Activated naive CD8-positive, alpha-beta T cell treated with anti-CD3 and anti-CD28 coated beads, Interleukin-2, amount 50 U/mL, for 24 hours (primary cell): ENCODE measurements around the gene SERPINB8.
A peak's percentile ranks its signal among the peaks of the same experiment; 100 is the strongest.

Experiments used
- ATAC-seq: fragments of 150-1000 bp; cut with Tn5 transposase; one replicate; pipeline ENCODE4 v1.10.0; 2021
- DNase-seq: peaks from one replicate; pipeline ENCODE4 v3.0.0; 2021
- H3K27ac Mint-ChIP-seq: one replicate; pipeline ENCODE4 v1.8.0; 2021; ENCODE audit warnings: mild to moderate bottlenecking, mixed read lengths
- H3K27me3 Mint-ChIP-seq: one replicate; pipeline ENCODE4 v1.8.0; 2021; ENCODE audit warnings: mixed read lengths
- H3K36me3 Mint-ChIP-seq: one replicate; pipeline ENCODE4 v1.8.0; 2021; ENCODE audit warnings: low read depth, mixed read lengths
- H3K4me1 Mint-ChIP-seq: one replicate; pipeline ENCODE4 v1.8.0; 2021; ENCODE audit warnings: mixed read lengths
- H3K4me3 Mint-ChIP-seq: one replicate; pipeline ENCODE4 v1.8.0; 2021; ENCODE audit warnings: mild to moderate bottlenecking, moderate library complexity, mixed read lengths
- H3K9me3 Mint-ChIP-seq: one replicate; pipeline ENCODE4 v1.8.0; 2021; ENCODE audit warnings: mixed read lengths

SERPINB8 gene

DNA sequence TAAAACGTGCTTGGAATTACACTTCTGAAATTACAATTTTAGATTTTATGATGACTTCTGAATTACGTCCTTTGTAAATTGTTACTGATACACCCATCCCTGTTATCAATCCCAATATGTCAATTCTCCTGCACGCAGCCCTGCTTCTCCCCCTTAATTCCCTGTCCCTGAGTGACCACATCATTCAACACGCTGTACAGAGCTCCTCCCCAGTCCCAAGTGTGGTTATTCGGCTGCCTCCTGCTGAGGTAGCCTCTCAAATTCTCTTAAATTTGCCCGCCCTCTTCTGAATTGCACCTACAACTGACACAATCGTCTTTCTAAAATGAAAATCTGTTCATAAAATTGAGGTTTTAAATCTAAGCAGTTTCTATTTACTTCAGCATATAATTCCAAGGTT is 10.1 kb downstream of the SERPINB8 start:
- Mint-ChIP-seq H3K4me1 (peaks cover 13% of the 10 kb centered on the region), H3K36me3 (peaks cover 29% of the 10 kb centered on the region)

GRCh38 chr18:63980896-63981460 is 11.1 kb downstream of the SERPINB8 start:
- H3K27me3 Mint-ChIP-seq: no peaks in the 10 kb centered on the region
- H3K36me3 Mint-ChIP-seq: peaks cover 29% of the 10 kb centered on the region
- ATAC-seq (no peak), DNase-seq (no peak)
- peaks cover 10% of the 10 kb centered on the region for H3K4me1 Mint-ChIP-seq
- H3K27ac Mint-ChIP-seq: no peak overlapping the region
- no peaks in the 10 kb centered on the region for H3K9me3 Mint-ChIP-seq
- no peak overlapping the region for H3K4me3 Mint-ChIP-seq

More for the DNA sequence above, 10.1 kb downstream of the SERPINB8 start:
- no peak overlapping the region for H3K4me3 Mint-ChIP-seq
- no peaks in the 10 kb centered on the region for H3K27me3 Mint-ChIP-seq
- ATAC-seq (no peak), DNase-seq (no peak)
- H3K27ac Mint-ChIP-seq: no peak overlapping the region
- no peaks in the 10 kb centered on the region for H3K9me3 Mint-ChIP-seq

GRCh38 chr18:63981719-63982118 is 11.8 kb downstream of the SERPINB8 start:
- DNase-seq: no peak
- Mint-ChIP-seq H3K36me3 (peaks cover 34% of the 10 kb centered on the region), H3K4me1 (peaks cover 10% of the 10 kb centered on the region), H3K9me3 (no peaks in the 10 kb centered on the region), H3K27ac (no peak overlapping the region), H3K4me3 (no peak overlapping the region), H3K27me3 (no peaks in the 10 kb centered on the region)
- ATAC-seq: no peak

- no peaks in the 10 kb centered on the region for H3K27me3 Mint-ChIP-seq
- peaks cover 8% of the 10 kb centered on the region for H3K4me1 Mint-ChIP-seq
- H3K27ac Mint-ChIP-seq: no peak overlapping the region
- H3K9me3 Mint-ChIP-seq: no peaks in the 10 kb centered on the region
- ATAC-seq (no peak), DNase-seq (no peak)
- no peak overlapping the region for H3K4me3 Mint-ChIP-seq
- H3K36me3 Mint-ChIP-seq: peaks cover 34% of the 10 kb centered on the region
Measured at GRCh38 chr18:63982361-63982760, 12.5 kb downstream of the SERPINB8 start.

DNA sequence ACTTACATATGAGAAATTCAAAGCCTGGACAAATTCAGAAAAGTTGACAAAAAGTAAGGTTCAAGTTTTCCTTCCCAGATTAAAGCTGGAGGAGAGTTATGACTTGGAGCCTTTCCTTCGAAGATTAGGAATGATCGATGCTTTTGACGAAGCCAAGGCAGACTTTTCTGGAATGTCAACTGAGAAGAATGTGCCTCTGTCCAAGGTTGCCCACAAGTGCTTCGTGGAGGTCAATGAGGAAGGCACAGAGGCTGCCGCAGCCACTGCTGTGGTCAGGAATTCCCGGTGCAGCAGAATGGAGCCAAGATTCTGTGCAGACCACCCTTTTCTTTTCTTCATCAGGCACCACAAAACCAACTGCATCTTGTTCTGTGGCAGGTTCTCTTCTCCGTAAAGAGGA is 17.0 kb downstream of the SERPINB8 start:
- DNase-seq (no peak), ATAC-seq (no peak)
- no peaks in the 10 kb centered on the region for H3K9me3 Mint-ChIP-seq
- H3K27me3 Mint-ChIP-seq: no peaks in the 10 kb centered on the region
- H3K27ac Mint-ChIP-seq: no peak overlapping the region
- peaks cover 33% of the 10 kb centered on the region for H3K36me3 Mint-ChIP-seq
- H3K4me1 Mint-ChIP-seq: no peaks in the 10 kb centered on the region
- no peak overlapping the region for H3K4me3 Mint-ChIP-seq

DNA sequence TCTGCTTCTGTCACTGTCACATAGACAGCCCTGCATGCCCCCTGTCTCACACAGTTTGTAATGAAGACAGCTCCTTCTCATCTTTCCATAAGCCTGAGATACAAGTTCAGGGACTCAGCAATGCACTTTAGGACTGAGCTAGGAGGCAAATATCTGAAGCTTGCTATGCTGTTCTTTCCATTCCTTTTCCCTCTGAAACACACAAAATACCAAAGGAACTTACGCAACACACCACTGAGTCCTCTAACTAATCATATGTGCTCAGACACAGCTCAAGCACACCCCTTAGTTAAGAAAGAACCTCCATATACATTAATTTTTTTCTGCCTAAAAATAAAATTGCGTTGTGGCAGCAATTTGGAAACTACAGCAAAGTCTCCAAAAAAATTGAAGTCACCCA is 17.9 kb downstream of the SERPINB8 start:
- no peaks in the 10 kb centered on the region for H3K4me1 Mint-ChIP-seq
- peaks cover 25% of the 10 kb centered on the region for H3K36me3 Mint-ChIP-seq
- H3K27me3 Mint-ChIP-seq: no peaks in the 10 kb centered on the region
- H3K9me3 Mint-ChIP-seq: no peaks in the 10 kb centered on the region
- H3K27ac Mint-ChIP-seq: no peak overlapping the region
- DNase-seq (no peak), ATAC-seq (no peak)
- no peak overlapping the region for H3K4me3 Mint-ChIP-seq

- DNase-seq: no peak
- H3K27me3 Mint-ChIP-seq: no peaks in the 10 kb centered on the region
- peaks cover 18% of the 10 kb centered on the region for H3K36me3 Mint-ChIP-seq
- no peaks in the 10 kb centered on the region for H3K4me1 Mint-ChIP-seq
- H3K27ac Mint-ChIP-seq: no peak overlapping the region
- H3K4me3 Mint-ChIP-seq: no peak overlapping the region
- H3K9me3 Mint-ChIP-seq: peaks cover 9% of the 10 kb centered on the region
- ATAC-seq: no peak
Measured at GRCh38 chr18:63992751-63993150, 22.9 kb downstream of the SERPINB8 start.

DNA sequence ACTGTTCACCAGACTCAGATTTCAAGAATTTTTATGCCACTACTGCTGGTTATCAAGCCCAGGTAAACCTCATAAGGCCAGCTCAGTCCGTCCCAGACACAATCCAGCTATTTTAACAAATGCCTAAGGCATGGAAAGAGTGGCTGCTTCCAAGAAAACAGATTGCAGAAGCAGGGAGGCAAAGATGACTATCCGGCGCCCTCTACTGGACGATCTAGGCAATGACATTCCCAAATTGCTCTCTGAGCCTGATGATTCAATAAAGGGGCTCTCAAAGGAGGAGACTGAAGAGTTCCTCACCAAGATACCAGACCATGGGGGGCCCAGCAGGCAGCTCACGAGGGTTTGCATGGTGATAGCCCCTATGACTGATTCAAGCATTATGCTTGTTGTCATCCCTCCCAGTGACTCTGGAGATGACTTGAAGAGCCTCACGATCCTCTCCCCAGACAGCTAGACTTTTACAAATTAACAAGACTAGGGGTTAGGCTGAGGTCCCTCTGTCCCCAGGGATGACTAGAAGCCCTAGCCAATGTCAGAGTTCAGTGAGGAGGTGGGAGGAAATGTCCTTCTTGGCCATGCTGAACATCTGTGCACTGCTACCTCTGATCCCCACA is 25.0 kb downstream of the SERPINB8 start:
- Mint-ChIP-seq H3K27ac (no peak overlapping the region), H3K4me1 (no peaks in the 10 kb centered on the region), H3K36me3 (peaks cover 11% of the 10 kb centered on the region), H3K27me3 (peaks cover 2% of the 10 kb centered on the region), H3K9me3 (peaks cover 9% of the 10 kb centered on the region), H3K4me3 (no peak overlapping the region)
- peak; percentile 46 for DNase-seq
- ATAC-seq: peak; percentile 46

DNA sequence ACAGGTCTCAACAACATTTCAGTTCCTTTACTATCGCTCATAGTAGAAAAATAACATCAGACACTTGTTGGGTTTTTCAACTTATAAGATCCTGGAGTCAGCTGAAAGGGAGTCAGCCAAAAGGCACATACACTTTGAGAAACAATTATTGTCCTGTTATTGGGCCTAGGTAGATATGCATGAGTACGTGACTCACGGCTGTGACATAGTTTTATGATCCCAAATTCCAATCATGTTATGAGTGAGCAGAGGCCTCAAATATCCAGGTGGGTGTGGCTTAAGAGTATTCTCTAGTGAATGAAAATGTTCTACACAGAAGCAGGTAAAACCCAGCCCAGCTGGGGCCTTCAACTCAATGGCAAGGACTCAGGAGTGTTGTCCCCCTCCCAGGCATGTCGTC is 27.2 kb downstream of the SERPINB8 start:
- Mint-ChIP-seq H3K9me3 (peaks cover 9% of the 10 kb centered on the region), H3K36me3 (peaks cover 8% of the 10 kb centered on the region), H3K4me3 (no peak overlapping the region), H3K27me3 (peaks cover 5% of the 10 kb centered on the region), H3K4me1 (no peaks in the 10 kb centered on the region), H3K27ac (no peak overlapping the region)
- DNase-seq (no peak), ATAC-seq (no peak)

DNA sequence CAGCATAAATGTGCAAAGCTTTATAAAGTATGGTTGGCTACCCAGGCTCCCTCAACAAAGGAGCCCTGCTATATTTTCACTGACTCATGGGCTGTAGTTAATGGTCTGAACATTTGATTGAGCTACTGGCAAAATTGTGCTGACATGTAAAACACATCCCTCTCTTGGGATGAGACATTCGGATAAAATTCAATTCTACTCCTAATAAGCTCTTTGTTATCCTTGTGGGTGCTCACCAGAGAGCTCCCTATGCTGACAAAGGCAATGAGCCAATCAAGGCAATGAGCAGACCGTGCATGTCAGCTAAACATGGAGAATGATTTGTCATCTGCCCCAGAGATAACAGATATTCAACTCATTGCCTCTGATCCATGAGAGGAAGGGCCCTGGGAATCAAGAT is 27.7 kb downstream of the SERPINB8 start:
- Mint-ChIP-seq H3K27me3 (peaks cover 5% of the 10 kb centered on the region), H3K4me1 (no peaks in the 10 kb centered on the region), H3K36me3 (peaks cover 8% of the 10 kb centered on the region), H3K4me3 (no peak overlapping the region), H3K9me3 (peaks cover 9% of the 10 kb centered on the region), H3K27ac (no peak overlapping the region)
- DNase-seq (no peak), ATAC-seq (no peak)

DNA sequence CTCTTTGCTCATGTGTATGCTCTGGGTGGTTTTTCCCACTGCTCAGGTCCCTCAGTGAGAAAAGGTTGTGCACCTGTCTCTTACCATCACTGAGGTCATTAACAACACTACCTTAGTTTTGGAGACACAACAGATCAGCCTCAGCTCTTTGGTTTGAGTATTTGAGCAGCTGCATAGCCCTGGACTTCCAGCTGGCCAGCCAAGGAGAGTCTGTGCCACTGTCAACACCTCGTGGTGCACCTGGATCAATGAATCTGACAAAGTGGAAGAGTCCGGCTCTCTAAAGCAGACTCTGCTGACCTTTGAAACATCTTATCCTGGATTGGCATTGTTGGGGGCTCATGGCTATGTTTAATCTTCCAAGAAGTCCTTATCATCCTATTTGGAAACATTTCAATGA is 30.0 kb downstream of the SERPINB8 start:
- ATAC-seq (no peak), DNase-seq (no peak)
- H3K4me3 Mint-ChIP-seq: no peak overlapping the region
- peaks cover 8% of the 10 kb centered on the region for H3K36me3 Mint-ChIP-seq
- H3K4me1 Mint-ChIP-seq: no peaks in the 10 kb centered on the region
- H3K9me3 Mint-ChIP-seq: peaks cover 9% of the 10 kb centered on the region
- peaks cover 9% of the 10 kb centered on the region for H3K27me3 Mint-ChIP-seq
- no peak overlapping the region for H3K27ac Mint-ChIP-seq

GRCh38 chr18:64002581-64002980 is 32.7 kb downstream of the SERPINB8 start:
- H3K27me3 Mint-ChIP-seq: peaks cover 9% of the 10 kb centered on the region
- no peaks in the 10 kb centered on the region for H3K36me3 Mint-ChIP-seq
- no peak overlapping the region for H3K27ac Mint-ChIP-seq
- no peaks in the 10 kb centered on the region for H3K9me3 Mint-ChIP-seq
- ATAC-seq (no peak), DNase-seq (no peak)
- no peaks in the 10 kb centered on the region for H3K4me1 Mint-ChIP-seq
- H3K4me3 Mint-ChIP-seq: no peak overlapping the region

DNA sequence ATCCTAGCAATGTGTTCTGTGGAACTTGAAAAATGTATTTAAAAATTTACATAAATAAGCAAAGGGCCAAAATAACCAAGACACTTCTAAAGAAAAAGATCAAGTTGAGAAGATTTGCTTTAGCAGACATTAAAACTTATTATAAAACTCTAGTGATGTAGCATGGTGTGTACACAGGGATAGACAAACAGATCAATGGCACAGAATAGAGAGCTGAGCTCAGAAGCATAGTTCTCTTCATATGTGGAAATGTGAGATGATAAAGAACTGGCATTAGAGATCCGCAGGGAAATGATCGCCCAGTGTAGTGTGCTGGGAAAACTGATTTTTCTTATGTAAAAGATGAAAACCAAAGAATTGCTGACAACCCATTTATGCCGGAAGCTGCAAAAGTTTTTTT is 39.4 kb downstream of the SERPINB8 start:
- Mint-ChIP-seq H3K27ac (no peak overlapping the region), H3K36me3 (no peaks in the 10 kb centered on the region)

DNA sequence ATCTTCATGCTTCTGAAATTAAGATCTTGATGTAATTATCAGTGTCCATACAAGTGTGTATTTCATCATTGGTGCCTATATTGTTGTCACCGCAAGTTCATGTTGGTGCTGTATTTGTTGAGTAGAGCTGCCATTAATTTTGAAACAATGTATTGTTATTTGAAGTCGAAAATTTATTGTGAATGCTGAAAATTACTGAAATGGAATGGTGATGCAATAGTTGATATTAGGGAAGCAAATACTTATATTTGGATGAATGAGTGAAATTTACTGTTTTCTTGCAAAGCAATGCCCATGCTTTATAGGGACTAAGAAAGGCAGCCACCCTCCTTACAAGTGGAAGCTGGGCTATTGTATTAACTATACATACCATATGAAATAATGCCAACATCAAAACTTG is 41.6 kb downstream of the SERPINB8 start:
- Mint-ChIP-seq H3K27me3 (no peaks in the 10 kb centered on the region), H3K27ac (no peak overlapping the region), H3K9me3 (no peaks in the 10 kb centered on the region), H3K4me1 (no peaks in the 10 kb centered on the region), H3K4me3 (no peak overlapping the region), H3K36me3 (no peaks in the 10 kb centered on the region)
- DNase-seq (no peak), ATAC-seq (no peak)

More for the DNA sequence above, 39.4 kb downstream of the SERPINB8 start:
- no peaks in the 10 kb centered on the region for H3K4me1 Mint-ChIP-seq
- no peaks in the 10 kb centered on the region for H3K9me3 Mint-ChIP-seq
- no peaks in the 10 kb centered on the region for H3K27me3 Mint-ChIP-seq
- ATAC-seq: no peak
- no peak overlapping the region for H3K4me3 Mint-ChIP-seq
- DNase-seq: no peak

- no peaks in the 10 kb centered on the region for H3K36me3 Mint-ChIP-seq
- no peak for DNase-seq
- no peaks in the 10 kb centered on the region for H3K9me3 Mint-ChIP-seq
- no peak for ATAC-seq
- no peaks in the 10 kb centered on the region for H3K4me1 Mint-ChIP-seq
- H3K4me3 Mint-ChIP-seq: no peak overlapping the region
- H3K27me3 Mint-ChIP-seq: no peaks in the 10 kb centered on the region
- H3K27ac Mint-ChIP-seq: no peak overlapping the region
Measured at GRCh38 chr18:64017870-64018269, 48.0 kb downstream of the SERPINB8 start.
